K562 (cell line): ENCODE data around the gene TPCN1. TPM values are rescaled to one million over a fixed set of nuclear protein-coding genes. Genes with fewer than 3 reads are reported as not detected.

ENCODE experiments used
- CBFA2T2 ChIP-seq: fragments of 450-650 bp; conservative IDR thresholded peaks from 2 replicates; pipeline ENCODE4 v1.6.1; 2017; ENCODE audit warnings: mild to moderate bottlenecking
- CXXC5 ChIP-seq: fragments of 250-450 bp; sonication (Bioruptor Pico); IDR thresholded peaks from 2 replicates; pipeline ENCODE4 v1.8.0; 2022; ENCODE audit warnings: inconsistent platforms, mild to moderate bottlenecking, moderate library complexity
- DPF2 ChIP-seq: fragments of 450-650 bp; IDR thresholded peaks from 2 replicates; pipeline ENCODE4 v1.6.1; 2016
- EGR1 ChIP-seq: fragments of 450-650 bp; conservative IDR thresholded peaks from 2 replicates; pipeline ENCODE4 v1.6.1; 2017; ENCODE audit warnings: mild to moderate bottlenecking
- FOXK2 ChIP-seq, 2 experiments: fragments of 450-650 bp; IDR thresholded peaks in 1 of 2; conservative IDR thresholded peaks in 1 of 2; 2 replicates each; pipeline ENCODE4 v1.6.1; 2016; ENCODE audit warnings: low read depth in 2 of 2, mild to moderate bottlenecking in 1 of 2
- KLF16 ChIP-seq: IDR thresholded peaks from 2 replicates; pipeline ENCODE4 v1.6.1; 2016; ENCODE audit warnings: antibody characterized with exemption
- MAX ChIP-seq: sonication (generic); formaldehyde crosslinking; IDR thresholded peaks from 2 replicates; pipeline ENCODE4 v1.9.0; 2022; ENCODE audit warnings: mild to moderate bottlenecking, missing genetic modification reagents
- RBM14 ChIP-seq: fragments of 200-400 bp; formaldehyde crosslinking; IDR thresholded peaks from 2 replicates; pipeline ENCODE4 v1.6.1; 2018; ENCODE audit warnings: low read depth, mild to moderate bottlenecking, low read length, moderate library complexity, borderline replicate concordance; ENCODE audit not compliant: insufficient read depth
- SIN3B ChIP-seq: fragments of 450-650 bp; IDR thresholded peaks from 2 replicates; pipeline ENCODE4 v1.6.1; 2017; ENCODE audit warnings: low read depth, mild to moderate bottlenecking, moderate library complexity
- SPI1 ChIP-seq: IDR thresholded peaks from 2 replicates; pipeline ENCODE4 v1.6.1; 2011; ENCODE audit warnings: low read depth, low read length, control low read depth, borderline replicate concordance
- ZBTB11 ChIP-seq, 3 experiments: fragments of 200-800 bp in 1 of 3; fragments of 250-450 bp in 1 of 3; fragments of 450-650 bp in 1 of 3; sonication (Bioruptor Pico) in 1 of 3; sonication (Bioruptor generic) in 1 of 3; formaldehyde crosslinking in 1 of 3; IDR thresholded peaks; 2 replicates each; pipeline versions ENCODE4 v1.6.1 to v1.8.0; 2016 to 2022; ENCODE audit warnings: mild to moderate bottlenecking in 2 of 3, missing genetic modification characterization in 2 of 3, missing compliant biosample characterization in 1 of 3, moderate library complexity in 1 of 3
- ZNF277 ChIP-seq: fragments of 250-450 bp; sonication (Bioruptor Pico); IDR thresholded peaks from 2 replicates; pipeline ENCODE4 v1.8.0; 2022; ENCODE audit warnings: inconsistent platforms, mild to moderate bottlenecking, moderate library complexity, borderline replicate concordance
- ZNF280A ChIP-seq: fragments of 450-650 bp; IDR thresholded peaks from 2 replicates; pipeline ENCODE4 v1.6.1; 2018; ENCODE audit warnings: mild to moderate bottlenecking, low read depth; ENCODE audit not compliant: partially characterized antibody
- ZNF431 ChIP-seq: sonication (generic); formaldehyde crosslinking; IDR thresholded peaks from 2 replicates; pipeline ENCODE4 v1.8.0; 2022; ENCODE audit warnings: mild to moderate bottlenecking, missing genetic modification reagents
- ZNF511 ChIP-seq: sonication (generic); formaldehyde crosslinking; IDR thresholded peaks from 2 replicates; pipeline ENCODE4 v1.8.0; 2022; ENCODE audit warnings: mild to moderate bottlenecking, missing genetic modification reagents
- ZNF592 ChIP-seq: fragments of 450-650 bp; IDR thresholded peaks from 2 replicates; pipeline ENCODE4 v1.6.1; 2017; ENCODE audit warnings: antibody characterized with exemption, mild to moderate bottlenecking
- polyA plus RNA-seq, 8 experiments: library from polyadenylated mRNA; depleted of rRNA in 4 of 8; stranded (reverse) in 5 of 8; unstranded in 3 of 8; fragments of >200 nt; fragmentation: Nextera tagmentation in 2 of 8; fragmentation: Illumina TruSeq in 1 of 8; extraction: Ambion mirVana in 2 of 8; extraction: Trizol in 1 of 8; gene quantifications; 2 replicates each; pipeline versions ENCODE4 v1.2.1 to v1.2.3, GENCODE V29; 2011 to 2014; ENCODE audit warnings: inconsistent platforms in 1 of 8, missing spikeins in 1 of 8
- total RNA-seq, 7 experiments: library from RNA; depleted of rRNA in 6 of 7; stranded (reverse); fragments of >200 nt in 6 of 7; fragmentation: Illumina TruSeq in 2 of 7; extraction: Trizol in 2 of 7; gene quantifications; 2 replicates each; pipeline versions ENCODE4 v1.2.1 to v1.2.3, GENCODE V29; 2011 to 2021; ENCODE audit warnings: low replicate concordance in 1 of 7

Gene TPCN1
- total and polyA plus RNA-seq, 9 of the 15 experiments (the other 6 are each of a cell fraction or from before 2014, with no cell fraction given) = 0.80 to 23.8 (median 7.4) TPM

GRCh38 chr12:113238309-113238708 lies 17.0 kb downstream of the TPCN1 start (continued):
- TF ChIP-seq ZBTB11 (CRISPR knock-in tag; IDR thresholded peaks at IDR 0.05) (0 out of 6 replicates have a peak, but pooled peaks of 1 of the 3 experiments have one; percentile 14), MAX (peak; percentile 45), CBFA2T2 (peak; percentile 77), EGR1 (peak; percentile 36), DPF2 (peak; percentile 84), SPI1 (peak; percentile 46; the same call in 1 of the 2 replicates), ZNF277 (CRISPR knock-in tag) (no peak), ZNF592 (peak; percentile 41), FOXK2 (conservative IDR thresholded peaks at IDR 0.05 in 1 of 2, IDR thresholded peaks at IDR 0.05 in 1 of 2; ENCODE audit: low read depth in 2 of 2) (peak; percentile 54 to 56; a peak in 2 of 4 replicates), SIN3B (no peak), CXXC5 (peak; percentile 50; the same call in 1 of the 2 replicates), KLF16 (0 out of 2 replicates have a peak, but pooled peaks have one; percentile 17), ZNF280A (no peak), ZNF511 (0 out of 2 replicates have a peak, but pooled peaks have one; percentile 20), ZNF431 (CRISPR knock-in tag) (no peak), RBM14 (no peak)
